ENCODE data around the gene NLGN1.

DNA sequence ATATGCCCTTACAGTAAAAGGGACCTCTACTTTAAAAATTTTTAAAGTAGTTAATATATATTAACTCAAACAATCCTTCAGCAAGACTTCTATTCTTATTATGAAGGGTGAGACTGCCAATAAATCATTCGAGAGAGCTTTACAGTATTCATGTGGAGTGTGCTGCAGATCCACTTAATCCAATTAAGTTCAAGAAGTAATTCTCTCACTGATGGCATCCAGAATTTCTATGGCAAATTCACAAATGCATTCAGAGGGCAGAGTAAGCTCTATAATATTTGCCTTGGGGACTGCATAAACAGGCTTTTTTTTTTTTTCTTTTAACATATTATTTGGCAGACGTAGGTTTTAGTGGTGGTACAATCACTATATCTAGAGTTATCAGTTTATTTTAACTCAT lies 692.0 kb downstream of the NLGN1 start:
- TF ChIP-seq SUZ12 (IDR thresholded peaks at IDR 0.05) (no peak), ZNF384 (IDR thresholded peaks at IDR 0.05) (no peak), SP1 (IDR thresholded peaks at IDR 0.05) (no peak), TARDBP (IDR thresholded peaks at IDR 0.05) (no peak), ELF4 (IDR thresholded peaks at IDR 0.05) (no peak), PKNOX1 (IDR thresholded peaks at IDR 0.05) (peak; percentile 71), BHLHE40 (IDR thresholded peaks at IDR 0.05; ENCODE audit: borderline replicate concordance) (no peak), LEF1 (IDR thresholded peaks at IDR 0.05; ENCODE audit: borderline replicate concordance) (no peak), FOXK2 (IDR thresholded peaks at IDR 0.05) (no peak), FOXA1 (IDR thresholded peaks at IDR 0.05) (no peak), HDGF (IDR thresholded peaks at IDR 0.05; ENCODE audit: borderline replicate concordance) (no peak), L3MBTL2 (conservative IDR thresholded peaks at IDR 0.05) (no peak), FOXM1 (IDR thresholded peaks at IDR 0.05; ENCODE audit: borderline replicate concordance) (no peak)
